A549 (cell line): ENCODE measurements around the gene ATXN2L.

Experiments
- BHLHE40 ChIP-seq: IDR thresholded peaks from 2 replicates; pipeline ENCODE4 v1.6.1; 2012; ENCODE audit warnings: low read depth, low read length, inconsistent platforms
- CEBPB ChIP-seq, 2 experiments: fragments of >200 bp in 1 of 2; sonication (Bioruptor Twin) in 1 of 2; formaldehyde crosslinking in 1 of 2; IDR thresholded peaks; 2 replicates each; pipeline ENCODE4 v1.6.1; 2012 to 2016
- CHD2 ChIP-seq: fragments of 150-350 bp; IDR thresholded peaks from 2 replicates; pipeline ENCODE4 v1.6.1; 2014; ENCODE audit warnings: low read length; ENCODE audit not compliant: partially characterized antibody
- MAX ChIP-seq: IDR thresholded peaks from 2 replicates; pipeline ENCODE4 v1.6.1; 2012
- MYC ChIP-seq: IDR thresholded peaks from 2 replicates; pipeline ENCODE4 v1.6.1; 2012; ENCODE audit warnings: mild to moderate bottlenecking, inconsistent platforms, low read length, improper control_type of control experiment, borderline replicate concordance
- PHF8 ChIP-seq: fragments of 200-600 bp; sonication (generic); IDR thresholded peaks from 2 replicates; pipeline ENCODE4 v1.6.1; 2016; ENCODE audit warnings: low read depth, mild to moderate bottlenecking, antibody characterized with exemption, moderate library complexity, borderline replicate concordance
- POLR2A ChIP-seq: IDR thresholded peaks from 2 replicates; pipeline ENCODE4 v1.6.1; 2012; ENCODE audit warnings: mild to moderate bottlenecking, low read length
- RAD21 ChIP-seq, 2 experiments: fragments of >200 bp in 1 of 2; sonication (Bioruptor Twin) in 1 of 2; formaldehyde crosslinking in 1 of 2; IDR thresholded peaks in 1 of 2; conservative IDR thresholded peaks in 1 of 2; 2 replicates in 1 of 2; 3 replicates in 1 of 2; pipeline ENCODE4 v1.6.1; 2012 to 2018; ENCODE audit warnings: inconsistent platforms in 1 of 2
- REST ChIP-seq: fragments of 200-600 bp; sonication (generic); IDR thresholded peaks from 2 replicates; pipeline ENCODE4 v1.6.1; 2016; ENCODE audit warnings: antibody characterized with exemption, mild to moderate bottlenecking, moderate library complexity
- SMC3 ChIP-seq: fragments of >200 bp; sonication (Bioruptor Twin); formaldehyde crosslinking; IDR thresholded peaks from 3 replicates; pipeline ENCODE4 v1.6.1; 2018; ENCODE audit warnings: inconsistent platforms
- TFCP2L1 ChIP-seq: fragments of 250-450 bp; sonication (Bioruptor Pico); IDR thresholded peaks from 2 replicates; pipeline ENCODE4 v1.5.0; 2021; ENCODE audit warnings: mild to moderate bottlenecking
- ZFP36 ChIP-seq: fragments of 450-650 bp; IDR thresholded peaks from 2 replicates; pipeline ENCODE4 v1.6.1; 2014; ENCODE audit warnings: borderline replicate concordance; ENCODE audit not compliant: partially characterized antibody
- TF ChIP-seq, protein P1 (sequence below): fragments of >200 bp; sonication (Bioruptor Twin); formaldehyde crosslinking; IDR thresholded peaks from 3 replicates; pipeline ENCODE4 v1.5.1; 2016

GRCh38 chr16:28829747-28830146 lies 6.9 kb downstream of the ATXN2L start:
- no peak for TF ChIP-seq MYC
- TF ChIP-seq, protein P1, sequence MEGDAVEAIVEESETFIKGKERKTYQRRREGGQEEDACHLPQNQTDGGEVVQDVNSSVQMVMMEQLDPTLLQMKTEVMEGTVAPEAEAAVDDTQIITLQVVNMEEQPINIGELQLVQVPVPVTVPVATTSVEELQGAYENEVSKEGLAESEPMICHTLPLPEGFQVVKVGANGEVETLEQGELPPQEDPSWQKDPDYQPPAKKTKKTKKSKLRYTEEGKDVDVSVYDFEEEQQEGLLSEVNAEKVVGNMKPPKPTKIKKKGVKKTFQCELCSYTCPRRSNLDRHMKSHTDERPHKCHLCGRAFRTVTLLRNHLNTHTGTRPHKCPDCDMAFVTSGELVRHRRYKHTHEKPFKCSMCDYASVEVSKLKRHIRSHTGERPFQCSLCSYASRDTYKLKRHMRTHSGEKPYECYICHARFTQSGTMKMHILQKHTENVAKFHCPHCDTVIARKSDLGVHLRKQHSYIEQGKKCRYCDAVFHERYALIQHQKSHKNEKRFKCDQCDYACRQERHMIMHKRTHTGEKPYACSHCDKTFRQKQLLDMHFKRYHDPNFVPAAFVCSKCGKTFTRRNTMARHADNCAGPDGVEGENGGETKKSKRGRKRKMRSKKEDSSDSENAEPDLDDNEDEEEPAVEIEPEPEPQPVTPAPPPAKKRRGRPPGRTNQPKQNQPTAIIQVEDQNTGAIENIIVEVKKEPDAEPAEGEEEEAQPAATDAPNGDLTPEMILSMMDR: no peak
- no peak for TF ChIP-seq MAX
- no peak for TF ChIP-seq RAD21 (conservative IDR thresholded peaks at IDR 0.05 in 1 of 2, IDR thresholded peaks at IDR 0.05 in 1 of 2)
- no peak for TF ChIP-seq REST
- TF ChIP-seq POLR2A: no peak
- no peak for TF ChIP-seq SMC3
- TF ChIP-seq ZFP36: no peak
- TF ChIP-seq BHLHE40: no peak
- no peak for TF ChIP-seq CEBPB (IDR thresholded peaks at IDR 0.05)
- TF ChIP-seq PHF8: no peak
- TF ChIP-seq TFCP2L1 (CRISPR knock-in tag): no peak
- TF ChIP-seq CHD2: no peak
